ENCODE data around the gene CHAF1B. TPM values are rescaled to one million over a fixed set of nuclear protein-coding genes. Genes with fewer than 3 reads are reported as not detected.

Gene CHAF1B
- total RNA-seq, 1 donor from 2014 or later = 6.2 TPM

GRCh38 chr21:36437745-36438128 is 52.5 kb downstream of the CHAF1B start:
- no peak overlapping the region for H3K4me3 Mint-ChIP-seq
- intact Hi-C loops (cut with micrococcal nuclease) = no loop called here
- POLR2A ChIA-PET = no interaction called here
- no peak overlapping the region for H3K27ac Mint-ChIP-seq
- DNase-seq (no peak), ATAC-seq (ENCODE audit: low read depth) (no peak)
- CTCF ChIA-PET = no interaction called here
- H3K36me3 Mint-ChIP-seq (ENCODE audit: low read depth) = no peaks in the 10 kb centered on the region
- H3K9me3 Mint-ChIP-seq = no peaks in the 10 kb centered on the region
- no peaks in the 10 kb centered on the region for H3K4me1 Mint-ChIP-seq
- peaks cover 13% of the 10 kb centered on the region for H3K27me3 Mint-ChIP-seq
- no peak for TF ChIP-seq CTCF (IDR thresholded peaks at IDR 0.05)

- Mint-ChIP-seq H3K36me3 (ENCODE audit: low read depth) (no peaks in the 10 kb centered on the region), H3K27me3 (peaks cover 2% of the 10 kb centered on the region), H3K9me3 (no peaks in the 10 kb centered on the region), H3K4me1 (no peaks in the 10 kb centered on the region), H3K27ac (no peak overlapping the region), H3K4me3 (no peak overlapping the region)
- ChIA-PET POLR2A (no interaction called here), CTCF (no interaction called here)
- intact Hi-C loops (cut with micrococcal nuclease) = no loop called here
- DNase-seq = no peak
- TF ChIP-seq CTCF (IDR thresholded peaks at IDR 0.05) = no peak
- no peak for ATAC-seq (ENCODE audit: low read depth)
Observed at GRCh38 chr21:36441715-36442114, 56.5 kb downstream of the CHAF1B start.

GRCh38 chr21:36446301-36446700 is 61.1 kb downstream of the CHAF1B start:
- Mint-ChIP-seq H3K27ac (no peak overlapping the region), H3K36me3 (ENCODE audit: low read depth) (no peaks in the 10 kb centered on the region), H3K9me3 (no peaks in the 10 kb centered on the region), H3K27me3 (no peaks in the 10 kb centered on the region), H3K4me1 (no peaks in the 10 kb centered on the region), H3K4me3 (no peak overlapping the region)
- no peak for TF ChIP-seq CTCF (IDR thresholded peaks at IDR 0.05)
- POLR2A ChIA-PET = no interaction called here
- DNase-seq (no peak), ATAC-seq (ENCODE audit: low read depth) (no peak)
- CTCF ChIA-PET = no interaction called here
- intact Hi-C loops (cut with micrococcal nuclease) = no loop called here

- Mint-ChIP-seq H3K27me3 (peaks cover 5% of the 10 kb centered on the region), H3K9me3 (no peaks in the 10 kb centered on the region), H3K4me1 (no peaks in the 10 kb centered on the region), H3K36me3 (ENCODE audit: low read depth) (no peaks in the 10 kb centered on the region), H3K27ac (no peak overlapping the region), H3K4me3 (no peak overlapping the region)
- no peak for TF ChIP-seq CTCF (IDR thresholded peaks at IDR 0.05)
- POLR2A ChIA-PET = no interaction called here
- CTCF ChIA-PET = no interaction called here
- DNase-seq (no peak), ATAC-seq (ENCODE audit: low read depth) (no peak)
- intact Hi-C loops (cut with micrococcal nuclease) = no loop called here
Observed at GRCh38 chr21:36450511-36450910, 65.3 kb downstream of the CHAF1B start.

GRCh38 chr21:36451506-36451905 is 66.3 kb downstream of the CHAF1B start:
- Mint-ChIP-seq H3K36me3 (ENCODE audit: low read depth) (no peaks in the 10 kb centered on the region), H3K9me3 (no peaks in the 10 kb centered on the region), H3K4me1 (no peaks in the 10 kb centered on the region), H3K4me3 (no peak overlapping the region), H3K27me3 (peaks cover 5% of the 10 kb centered on the region), H3K27ac (no peak overlapping the region)
- ChIA-PET CTCF (no interaction called here), POLR2A (no interaction called here)
- no peak for TF ChIP-seq CTCF (IDR thresholded peaks at IDR 0.05)
- ATAC-seq (ENCODE audit: low read depth) (no peak), DNase-seq (no peak)
- intact Hi-C loops (cut with micrococcal nuclease) = no loop called here

Data from activated B cell treated with CpG ODN at 0.5 μM for 24 hours (primary cell).